GM18909 (cell line): ENCODE measurements around the gene NUP210L.
"Not testable (repeated sequence)": the region's sequence is repeated elsewhere in the genome, so short reads cannot be mapped to it uniquely, and the experiment has no call there.

Experiments used
- ATAC-seq: cut with Tn5 transposase; IDR thresholded peaks from one replicate; pipeline ENCODE4 v1.9.1; 2021; ENCODE audit warnings: mild to moderate bottlenecking; ENCODE audit not compliant: unreplicated experiment, poor library complexity

NUP210L gene

DNA sequence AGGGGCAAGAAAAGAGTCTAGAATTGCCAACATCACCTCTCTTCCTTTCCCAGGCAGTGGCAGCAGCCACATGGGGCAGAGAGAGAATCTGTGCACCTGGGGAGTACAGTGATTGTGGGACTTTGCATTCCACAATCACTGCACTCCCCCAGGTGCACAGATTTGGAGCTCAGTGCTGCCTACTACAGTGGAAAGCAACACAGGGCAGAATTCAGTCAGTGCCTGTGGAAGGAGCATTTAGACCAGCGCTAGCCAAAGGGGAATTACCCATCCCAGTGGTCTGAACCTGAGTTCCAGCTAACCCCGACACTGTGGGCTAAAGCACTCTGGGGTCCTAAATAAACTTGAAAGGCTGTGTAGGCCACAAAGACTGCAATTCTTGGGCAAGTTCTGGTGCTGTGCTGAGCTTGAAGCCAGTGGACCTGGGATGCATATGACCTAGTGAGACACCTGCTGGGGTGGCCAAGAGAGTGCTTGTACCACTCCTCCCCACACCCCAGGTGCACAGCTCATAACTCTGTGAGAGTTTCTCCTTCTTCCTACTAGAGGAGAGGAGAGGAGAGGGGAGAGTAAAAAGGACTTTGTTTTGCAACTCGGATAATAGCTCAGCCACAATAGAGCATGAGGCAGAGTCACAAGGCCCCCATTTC is 50.3 kb downstream of the NUP210L start:
- no peak for ATAC-seq

GRCh38 chr1:154100141-154100540 is 54.7 kb downstream of the NUP210L start:
- not testable (repeated sequence) for ATAC-seq

GRCh38 chr1:154097873-154098272 is 57.0 kb downstream of the NUP210L start:
- ATAC-seq, result no peak

GRCh38 chr1:154095456-154096060 is 59.3 kb downstream of the NUP210L start:
- no peak for ATAC-seq

DNA sequence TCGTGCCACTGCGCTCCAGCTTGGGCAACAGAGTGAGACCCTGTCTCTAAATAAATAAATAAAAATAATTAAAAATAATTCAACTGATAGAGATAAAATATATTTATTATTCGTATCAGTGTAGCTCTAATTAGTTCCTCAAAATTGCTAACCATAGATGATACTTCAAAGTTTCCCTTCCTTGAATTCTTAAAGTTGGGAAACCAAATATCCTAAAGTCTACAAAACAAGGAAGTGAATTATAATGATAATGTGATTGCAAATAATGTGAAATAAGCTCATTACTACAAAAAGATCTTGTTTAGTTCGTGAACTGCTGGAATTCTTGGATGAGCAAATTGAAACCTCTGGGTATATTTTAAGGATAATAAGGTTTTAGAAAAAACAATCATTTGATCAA is 60.5 kb downstream of the NUP210L start:
- no peak for ATAC-seq

- no peak for ATAC-seq
Observed at GRCh38 chr1:154093699-154094098, 61.2 kb downstream of the NUP210L start.

- no peak for ATAC-seq
Observed at GRCh38 chr1:154091706-154092105, 63.2 kb downstream of the NUP210L start.

DNA sequence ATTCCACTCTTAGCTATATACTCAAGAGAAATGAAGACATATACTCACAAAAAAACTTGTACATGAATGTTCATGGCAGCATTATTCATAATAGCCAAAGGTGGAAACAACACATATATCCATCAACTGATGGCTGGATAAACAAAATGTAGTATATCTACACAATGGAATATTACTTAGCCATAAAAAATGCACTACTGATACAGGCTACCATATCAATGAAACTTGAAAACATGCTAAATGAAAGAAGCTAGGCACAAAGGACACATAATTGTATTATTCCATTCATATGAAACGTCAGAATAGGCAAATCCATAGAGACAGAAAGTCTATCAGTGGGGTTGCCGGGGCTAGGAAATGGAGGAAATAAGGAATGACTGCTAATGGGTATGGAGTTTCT is 67.3 kb downstream of the NUP210L start:
- ATAC-seq, result no peak

GRCh38 chr1:154083057-154083456 is 71.8 kb downstream of the NUP210L start:
- ATAC-seq, result not testable (repeated sequence)

DNA sequence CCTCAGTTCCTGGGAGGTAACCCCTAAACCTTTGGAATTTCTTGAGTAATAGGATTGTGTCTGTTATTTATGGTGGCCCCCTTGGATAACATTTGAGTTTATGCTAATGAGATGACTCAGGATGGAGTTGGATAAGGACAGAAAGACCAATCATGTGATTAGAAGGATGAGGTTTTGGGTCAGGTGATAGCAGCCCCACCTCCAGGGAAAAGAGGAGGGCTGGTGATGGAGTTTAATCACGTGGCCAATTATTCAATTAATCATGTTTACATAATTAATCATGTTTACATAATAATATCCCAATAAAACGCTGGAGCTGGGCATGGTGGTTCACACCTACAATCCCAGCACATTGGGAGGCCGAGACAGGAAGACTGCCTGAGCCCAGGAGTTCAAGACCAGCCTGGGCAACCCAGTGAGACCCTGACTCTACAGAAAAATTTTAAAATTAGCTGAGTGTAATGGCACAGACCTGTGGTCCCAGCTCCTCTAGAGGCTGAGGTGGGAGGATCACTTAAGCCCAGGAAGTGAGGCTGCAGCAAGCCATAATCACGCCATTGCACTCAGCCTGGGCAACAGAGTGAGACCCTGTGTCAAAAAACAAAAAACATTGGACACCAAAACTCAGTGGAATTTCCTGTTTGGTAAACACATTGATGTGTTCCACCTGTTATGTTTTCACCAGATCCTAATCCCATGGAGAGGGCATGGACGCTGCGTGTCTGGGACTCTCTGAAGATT is 73.3 kb downstream of the NUP210L start:
- ATAC-seq, result no peak

DNA sequence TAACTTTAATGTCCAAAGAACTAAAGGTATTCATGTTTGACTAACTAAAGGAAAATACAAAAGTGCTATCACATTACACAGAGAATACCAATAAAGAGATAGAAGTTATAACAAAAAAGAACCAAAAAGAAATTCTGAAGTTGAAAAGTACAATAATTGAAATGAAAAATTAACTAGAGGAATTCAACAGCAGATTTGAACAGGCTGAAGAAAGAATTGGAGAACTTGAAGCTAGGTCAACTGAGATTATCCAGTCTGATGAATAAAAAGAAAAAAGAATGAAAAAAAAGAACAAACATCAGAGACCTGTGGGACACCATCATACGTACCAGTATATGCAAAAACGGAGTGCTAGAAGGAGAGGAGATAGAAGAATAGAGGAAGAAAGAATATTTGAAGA is 78.5 kb downstream of the NUP210L start:
- ATAC-seq, result no peak

DNA sequence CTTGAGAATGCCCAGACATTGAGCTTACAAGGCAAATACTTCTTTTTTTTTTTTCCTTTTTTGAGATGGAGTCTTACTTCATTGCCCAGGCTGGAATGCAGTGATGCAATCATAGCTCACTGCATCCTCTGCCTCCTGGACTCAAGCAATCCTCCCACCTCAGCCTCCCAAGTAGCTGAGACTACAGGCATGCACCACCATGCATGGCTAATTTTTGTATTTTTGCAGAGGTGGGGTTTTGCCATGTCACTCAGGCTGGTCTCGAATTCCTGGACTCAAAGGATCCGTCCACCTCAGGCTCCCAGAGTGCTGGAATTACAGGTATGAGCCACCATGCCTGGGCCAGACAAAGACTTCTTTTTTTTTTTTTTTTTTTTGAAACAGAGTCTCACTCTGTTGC is 79.1 kb downstream of the NUP210L start:
- no peak for ATAC-seq

DNA sequence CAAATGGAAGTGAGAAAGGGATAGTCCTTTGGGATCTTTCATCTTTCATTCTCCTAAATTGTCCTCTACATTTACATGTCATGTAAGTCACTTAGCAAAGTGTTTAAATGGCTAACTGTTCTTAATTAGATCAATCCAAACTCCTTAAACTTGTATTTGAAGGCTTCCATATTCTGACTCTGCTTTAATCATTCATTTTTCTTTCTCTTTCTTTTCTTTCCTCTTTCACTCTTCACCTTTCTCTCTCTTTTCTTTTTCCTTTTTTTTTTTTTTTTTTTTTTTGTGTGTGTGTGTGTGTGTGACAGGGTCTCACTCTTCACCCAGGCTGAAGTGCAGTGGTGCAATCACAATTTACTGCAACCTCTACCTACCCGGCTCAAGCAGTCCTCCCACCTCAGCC is 92.6 kb downstream of the NUP210L start:
- ATAC-seq, result no peak

DNA sequence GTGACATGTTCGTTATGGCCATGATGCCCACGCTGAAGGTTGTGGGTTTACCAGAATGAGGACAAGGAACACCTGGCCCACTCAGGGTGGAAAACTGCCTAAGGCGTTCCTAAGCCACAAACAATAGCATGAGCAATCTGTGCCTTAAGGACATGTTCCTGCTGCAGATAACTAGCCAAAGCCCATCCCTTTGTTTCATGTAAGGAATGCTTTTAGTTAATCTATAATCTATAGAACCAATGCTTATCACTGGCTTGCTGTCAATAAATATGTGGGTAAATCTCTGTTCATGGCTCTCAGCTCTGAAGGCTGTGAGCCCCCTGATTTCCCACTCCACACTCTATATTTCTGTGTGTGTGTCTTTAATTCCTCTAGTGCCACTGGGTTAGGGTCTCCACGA is 107.4 kb downstream of the NUP210L start:
- not testable (repeated sequence) for ATAC-seq

DNA sequence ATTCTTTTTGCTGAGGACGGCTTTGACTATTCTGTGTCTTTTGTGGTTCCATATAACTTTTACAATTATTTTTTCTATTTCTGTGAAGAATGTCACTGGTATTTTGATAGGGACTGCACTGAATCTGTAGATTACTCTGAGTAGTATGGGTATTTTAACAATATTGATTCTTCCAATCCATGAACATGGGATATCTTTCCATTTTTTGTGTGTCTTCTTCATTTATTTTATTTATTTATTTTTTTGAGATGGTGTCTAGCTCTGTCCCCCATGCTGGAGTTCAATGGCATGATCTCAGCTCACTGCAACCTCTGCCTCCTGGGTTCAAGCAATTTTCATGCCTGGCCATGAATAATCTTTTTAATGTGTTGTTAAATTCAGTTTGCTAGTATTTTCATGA is 121.2 kb downstream of the NUP210L start:
- ATAC-seq, result not testable (repeated sequence)

DNA sequence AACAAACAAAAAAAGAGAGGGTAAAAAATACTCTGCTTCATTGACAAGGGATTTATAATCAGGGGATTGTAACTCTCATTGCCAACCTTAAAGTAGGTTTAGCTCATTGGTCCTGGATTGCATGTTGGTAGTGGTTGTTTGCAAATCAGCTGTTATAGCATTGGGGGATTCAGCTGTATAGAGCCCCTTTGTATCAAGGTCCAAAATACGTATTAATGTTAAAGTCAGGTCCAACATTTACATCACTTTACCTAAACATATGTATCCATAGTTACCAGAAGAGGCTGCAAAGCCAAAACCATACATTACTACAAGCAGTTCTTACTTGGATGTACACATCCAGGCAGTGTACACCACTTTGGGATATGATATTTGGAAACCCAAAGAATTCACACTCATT is 134.9 kb downstream of the NUP210L start:
- ATAC-seq, result no peak

GRCh38 chr1:154019269-154019668 is 135.6 kb downstream of the NUP210L start:
- no peak for ATAC-seq

- ATAC-seq, result no peak
Observed at GRCh38 chr1:154014154-154014907, 140.5 kb downstream of the NUP210L start.

GRCh38 chr1:154012543-154012942 is 142.3 kb downstream of the NUP210L start:
- not testable (repeated sequence) for ATAC-seq

- ATAC-seq, result no peak
Observed at GRCh38 chr1:154012129-154012528, 142.7 kb downstream of the NUP210L start.

- ATAC-seq, result no peak
Observed at GRCh38 chr1:154006136-154006535, 148.7 kb downstream of the NUP210L start.
